ENCODE results near the gene PROK1.
"Not testable (repeated sequence)": the region's sequence is repeated elsewhere in the genome, so short reads cannot be mapped to it uniquely, and the experiment has no call there.

Gene PROK1

GRCh38 chr1:110433803-110434202 is 17.1 kb upstream of the PROK1 start:
- DNase-seq (ENCODE audit: low read depth, low spot score), result peak; percentile 48

GRCh38 chr1:110434946-110435345 is 16.0 kb upstream of the PROK1 start:
- no peak for DNase-seq (ENCODE audit: low read depth, low spot score)

GRCh38 chr1:110436635-110437034 is 14.3 kb upstream of the PROK1 start:
- peak; percentile 23 for DNase-seq (ENCODE audit: low read depth, low spot score)

GRCh38 chr1:110437645-110438299 is 13.2 kb upstream of the PROK1 start:
- not testable (repeated sequence) for DNase-seq (ENCODE audit: low read depth, low spot score)

GRCh38 chr1:110438893-110439292 is 12.1 kb upstream of the PROK1 start:
- DNase-seq (ENCODE audit: low read depth, low spot score), result no peak

- DNase-seq (ENCODE audit: low read depth, low spot score), result not testable (repeated sequence)
Observed at GRCh38 chr1:110439873-110440272, 11.1 kb upstream of the PROK1 start.

GRCh38 chr1:110440877-110441276 is 10.1 kb upstream of the PROK1 start:
- DNase-seq (ENCODE audit: low read depth, low spot score), result peak; percentile 13

- DNase-seq (ENCODE audit: low read depth, low spot score), result no peak
Observed at GRCh38 chr1:110441888-110442287, 9.1 kb upstream of the PROK1 start.

GRCh38 chr1:110443451-110443850 is 7.5 kb upstream of the PROK1 start:
- no peak for DNase-seq (ENCODE audit: low read depth, low spot score)

GRCh38 chr1:110444561-110444960 is 6.4 kb upstream of the PROK1 start:
- DNase-seq (ENCODE audit: low read depth, low spot score), result no peak

GRCh38 chr1:110449661-110450651 is 993 bp upstream of the PROK1 start:
- DNase-seq (ENCODE audit: low read depth, low spot score), result no peak

GRCh38 chr1:110452330-110452729 is 1.4 kb downstream of the PROK1 start:
- no peak for DNase-seq (ENCODE audit: low read depth, low spot score)

- no peak for DNase-seq (ENCODE audit: low read depth, low spot score)
Observed at GRCh38 chr1:110453829-110454228, 2.9 kb downstream of the PROK1 start.

- DNase-seq (ENCODE audit: low read depth, low spot score), result no peak
Observed at GRCh38 chr1:110454328-110454727, 3.4 kb downstream of the PROK1 start.

- no peak for DNase-seq (ENCODE audit: low read depth, low spot score)
Observed at GRCh38 chr1:110455151-110455550, 4.2 kb downstream of the PROK1 start.

- DNase-seq (ENCODE audit: low read depth, low spot score), result no peak
Observed at GRCh38 chr1:110457206-110457605, 6.3 kb downstream of the PROK1 start.

GRCh38 chr1:110460253-110461220 is 9.6 kb downstream of the PROK1 start:
- peak; percentile 89 for DNase-seq (ENCODE audit: low read depth, low spot score)

GRCh38 chr1:110462093-110462492 is 11.1 kb downstream of the PROK1 start:
- no peak for DNase-seq (ENCODE audit: low read depth, low spot score)

GRCh38 chr1:110462964-110463363 is 12.0 kb downstream of the PROK1 start:
- DNase-seq (ENCODE audit: low read depth, low spot score), result no peak

- no peak for DNase-seq (ENCODE audit: low read depth, low spot score)
Observed at GRCh38 chr1:110463725-110464124, 12.8 kb downstream of the PROK1 start.

GRCh38 chr1:110464340-110464739 is 13.4 kb downstream of the PROK1 start:
- no peak for DNase-seq (ENCODE audit: low read depth, low spot score)

Data from astrocyte of the hippocampus (primary cell).